ENCODE measurements around the gene GRM8. TPM values are rescaled to one million over a fixed set of nuclear protein-coding genes. Genes with fewer than 3 reads are reported as not detected.

GRM8 gene
- total and polyA plus RNA-seq, 9 donors = 0.18 to 0.75 (median 0.26) TPM; not detected in 1

- DNase-seq = no peak
- WGBS (ENCODE audit: insufficient coverage) = 55% methylated on average over 2 of the region's 11 CpGs
- Histone ChIP-seq H3K4me1 (ENCODE audit: control insufficient read depth, insufficient read depth, low read length) (peaks cover 18% of the 10 kb centered on the region), H3K4me3 (ENCODE audit: low read length) (no peak overlapping the region), H3K36me3 (ENCODE audit: control insufficient read depth, insufficient read depth, low read length) (no peaks in the 10 kb centered on the region), H3K27me3 (ENCODE audit: control insufficient read depth, insufficient read depth, low read length) (peaks cover 65% of the 10 kb centered on the region), H3K9me3 (replicated peaks; ENCODE audit: control insufficient read depth, low read depth, low read length) (no peaks in the 10 kb centered on the region), H3K27ac (ENCODE audit: low read length) (no peak overlapping the region)
Observed at GRCh38 chr7:127254163-127254684, 1.5 kb upstream of the GRM8 start.

- DNase-seq = peak; percentile 62
- WGBS (ENCODE audit: insufficient coverage) = under 1% methylated on average over 77 of the region's 84 CpGs
Observed at GRCh38 chr7:127253281-127254162, 781 bp upstream of the GRM8 start.

GRCh38 chr7:127252377-127252713 lies 396 bp downstream of the GRM8 start:
- H3K36me3 ChIP-seq (ENCODE audit: control insufficient read depth, insufficient read depth, low read length) = no peaks in the 10 kb centered on the region
- H3K27me3 ChIP-seq (ENCODE audit: control insufficient read depth, insufficient read depth, low read length) = peaks cover 77% of the 10 kb centered on the region
- H3K4me3 ChIP-seq (ENCODE audit: low read length) = peak overlapping the region; percentile 65
- H3K4me1 ChIP-seq (ENCODE audit: control insufficient read depth, insufficient read depth, low read length) = peaks cover 18% of the 10 kb centered on the region
- H3K27ac ChIP-seq (ENCODE audit: low read length) = no peak overlapping the region
- DNase-seq = no peak
- H3K9me3 ChIP-seq (replicated peaks; ENCODE audit: control insufficient read depth, low read depth, low read length) = no peaks in the 10 kb centered on the region
- WGBS (ENCODE audit: insufficient coverage) = 0% methylated on average over 3 of the region's 11 CpGs

More at GRCh38 chr7:127253281-127254162, 781 bp upstream of the GRM8 start:
- H3K36me3 ChIP-seq (ENCODE audit: control insufficient read depth, insufficient read depth, low read length) = no peaks in the 10 kb centered on the region
- H3K27me3 ChIP-seq (ENCODE audit: control insufficient read depth, insufficient read depth, low read length) = peaks cover 72% of the 10 kb centered on the region
- H3K4me1 ChIP-seq (ENCODE audit: control insufficient read depth, insufficient read depth, low read length) = peaks cover 18% of the 10 kb centered on the region
- no peaks in the 10 kb centered on the region for H3K9me3 ChIP-seq (replicated peaks; ENCODE audit: control insufficient read depth, low read depth, low read length)
- peak overlapping the region; percentile 65 for H3K4me3 ChIP-seq (ENCODE audit: low read length)
- H3K27ac ChIP-seq (ENCODE audit: low read length) = no peak overlapping the region

GRCh38 chr7:127251465-127252376 lies 1.0 kb downstream of the GRM8 start:
- Histone ChIP-seq H3K27ac (ENCODE audit: low read length) (no peak overlapping the region), H3K4me3 (ENCODE audit: low read length) (peak overlapping the region; percentile 65), H3K4me1 (ENCODE audit: control insufficient read depth, insufficient read depth, low read length) (peaks cover 18% of the 10 kb centered on the region), H3K27me3 (ENCODE audit: control insufficient read depth, insufficient read depth, low read length) (peaks cover 76% of the 10 kb centered on the region), H3K36me3 (ENCODE audit: control insufficient read depth, insufficient read depth, low read length) (no peaks in the 10 kb centered on the region), H3K9me3 (replicated peaks; ENCODE audit: control insufficient read depth, low read depth, low read length) (no peaks in the 10 kb centered on the region)
- no peak for DNase-seq
- under 1% methylated on average over 72 of the region's 81 CpGs for WGBS (ENCODE audit: insufficient coverage)

- no peak for DNase-seq
- WGBS (ENCODE audit: insufficient coverage) = 2% methylated on average over 11 of the region's 23 CpGs
- H3K4me1 ChIP-seq (ENCODE audit: control insufficient read depth, insufficient read depth, low read length) = peaks cover 18% of the 10 kb centered on the region
- no peak overlapping the region for H3K4me3 ChIP-seq (ENCODE audit: low read length)
- no peaks in the 10 kb centered on the region for H3K9me3 ChIP-seq (replicated peaks; ENCODE audit: control insufficient read depth, low read depth, low read length)
- no peaks in the 10 kb centered on the region for H3K36me3 ChIP-seq (ENCODE audit: control insufficient read depth, insufficient read depth, low read length)
- no peak overlapping the region for H3K27ac ChIP-seq (ENCODE audit: low read length)
- peaks cover 81% of the 10 kb centered on the region for H3K27me3 ChIP-seq (ENCODE audit: control insufficient read depth, insufficient read depth, low read length)
Observed at GRCh38 chr7:127251036-127251464, 1.7 kb downstream of the GRM8 start.

GRCh38 chr7:127250312-127251035 lies 2.3 kb downstream of the GRM8 start:
- DNase-seq = peak; percentile 4
- Histone ChIP-seq H3K27me3 (ENCODE audit: control insufficient read depth, insufficient read depth, low read length) (peaks cover 78% of the 10 kb centered on the region), H3K4me1 (ENCODE audit: control insufficient read depth, insufficient read depth, low read length) (peaks cover 18% of the 10 kb centered on the region), H3K36me3 (ENCODE audit: control insufficient read depth, insufficient read depth, low read length) (no peaks in the 10 kb centered on the region), H3K27ac (ENCODE audit: low read length) (no peak overlapping the region), H3K9me3 (replicated peaks; ENCODE audit: control insufficient read depth, low read depth, low read length) (no peaks in the 10 kb centered on the region), H3K4me3 (ENCODE audit: low read length) (no peak overlapping the region)
- WGBS (ENCODE audit: insufficient coverage) = 0% methylated on average over 1 of the region's 12 CpGs

GRCh38 chr7:127245607-127246006 lies 7.1 kb downstream of the GRM8 start:
- H3K4me1 ChIP-seq (ENCODE audit: control insufficient read depth, insufficient read depth, low read length) = no peaks in the 10 kb centered on the region
- H3K4me3 ChIP-seq (ENCODE audit: low read length) = no peak overlapping the region
- H3K27me3 ChIP-seq (ENCODE audit: control insufficient read depth, insufficient read depth, low read length) = peaks cover 33% of the 10 kb centered on the region
- H3K27ac ChIP-seq (ENCODE audit: low read length) = no peak overlapping the region
- H3K9me3 ChIP-seq (replicated peaks; ENCODE audit: control insufficient read depth, low read depth, low read length) = no peaks in the 10 kb centered on the region
- DNase-seq = peak; percentile 1
- WGBS (ENCODE audit: insufficient coverage) = no CpG with 5 or more reads among the region's 1 CpG
- no peaks in the 10 kb centered on the region for H3K36me3 ChIP-seq (ENCODE audit: control insufficient read depth, insufficient read depth, low read length)

GRCh38 chr7:127245002-127245401 lies 7.7 kb downstream of the GRM8 start:
- Histone ChIP-seq H3K27me3 (ENCODE audit: control insufficient read depth, insufficient read depth, low read length) (peaks cover 28% of the 10 kb centered on the region), H3K9me3 (replicated peaks; ENCODE audit: control insufficient read depth, low read depth, low read length) (no peaks in the 10 kb centered on the region), H3K36me3 (ENCODE audit: control insufficient read depth, insufficient read depth, low read length) (no peaks in the 10 kb centered on the region), H3K4me3 (ENCODE audit: low read length) (no peak overlapping the region), H3K4me1 (ENCODE audit: control insufficient read depth, insufficient read depth, low read length) (no peaks in the 10 kb centered on the region), H3K27ac (ENCODE audit: low read length) (no peak overlapping the region)
- DNase-seq = no peak
- no CpG with 5 or more reads among the region's 3 CpGs for WGBS (ENCODE audit: insufficient coverage)

GRCh38 chr7:127239814-127240213 lies 12.9 kb downstream of the GRM8 start:
- H3K9me3 ChIP-seq (replicated peaks; ENCODE audit: control insufficient read depth, low read depth, low read length) = no peaks in the 10 kb centered on the region
- H3K4me3 ChIP-seq (ENCODE audit: low read length) = no peak overlapping the region
- H3K4me1 ChIP-seq (ENCODE audit: control insufficient read depth, insufficient read depth, low read length) = no peaks in the 10 kb centered on the region
- no peaks in the 10 kb centered on the region for H3K36me3 ChIP-seq (ENCODE audit: control insufficient read depth, insufficient read depth, low read length)
- no peaks in the 10 kb centered on the region for H3K27me3 ChIP-seq (ENCODE audit: control insufficient read depth, insufficient read depth, low read length)
- DNase-seq = no peak
- H3K27ac ChIP-seq (ENCODE audit: low read length) = no peak overlapping the region
- WGBS (ENCODE audit: insufficient coverage) = 0% methylated on average over 1 of the region's 6 CpGs

Data from muscle of leg (tissue), 11 donors.